ENCODE data around the gene MGMT.

The MGMT gene

GRCh38 chr10:129528376-129528978 is 61.4 kb downstream of the MGMT start:
- Histone ChIP-seq H3F3A (ENCODE audit: insufficient read depth, low read length) (no peaks in the 10 kb centered on the region), H3K9ac (ENCODE audit: low read length) (no peak overlapping the region), H3K27ac (ENCODE audit: low read depth, low read length, poor library complexity, severe bottlenecking) (no peak overlapping the region), H3K4me2 (ENCODE audit: low read length) (no peak overlapping the region), H3K4me1 (ENCODE audit: insufficient read depth, low read length, severe bottlenecking) (peaks cover 68% of the 10 kb centered on the region), H3K9me3 (ENCODE audit: low read length) (no peaks in the 10 kb centered on the region), H4K20me1 (ENCODE audit: insufficient read depth, low read length) (no peaks in the 10 kb centered on the region), H3K9me2 (ENCODE audit: low read depth, low read length) (no peaks in the 10 kb centered on the region), H3K79me2 (ENCODE audit: insufficient read depth, low read length) (no peaks in the 10 kb centered on the region), H3K36me3 (ENCODE audit: insufficient read depth, low read length) (no peaks in the 10 kb centered on the region), H3K27me3 (ENCODE audit: insufficient read depth, low read length) (no peaks in the 10 kb centered on the region), H2AFZ (ENCODE audit: low read length) (no peak overlapping the region), H3K4me3 (ENCODE audit: low read depth, low read length, poor library complexity, severe bottlenecking) (no peak overlapping the region)
- TF ChIP-seq CTCF (IDR thresholded peaks at IDR 0.05; ENCODE audit: low read length) (no peak), EZH2 (IDR thresholded peaks at IDR 0.05; ENCODE audit: borderline replicate concordance, low read length) (no peak)

- no peak overlapping the region for H3K4me3 ChIP-seq (ENCODE audit: low read depth, low read length, poor library complexity, severe bottlenecking)
These were observed 63.5 kb downstream of the MGMT start for GRCh38 chr10:129530581-129530980.

DNA sequence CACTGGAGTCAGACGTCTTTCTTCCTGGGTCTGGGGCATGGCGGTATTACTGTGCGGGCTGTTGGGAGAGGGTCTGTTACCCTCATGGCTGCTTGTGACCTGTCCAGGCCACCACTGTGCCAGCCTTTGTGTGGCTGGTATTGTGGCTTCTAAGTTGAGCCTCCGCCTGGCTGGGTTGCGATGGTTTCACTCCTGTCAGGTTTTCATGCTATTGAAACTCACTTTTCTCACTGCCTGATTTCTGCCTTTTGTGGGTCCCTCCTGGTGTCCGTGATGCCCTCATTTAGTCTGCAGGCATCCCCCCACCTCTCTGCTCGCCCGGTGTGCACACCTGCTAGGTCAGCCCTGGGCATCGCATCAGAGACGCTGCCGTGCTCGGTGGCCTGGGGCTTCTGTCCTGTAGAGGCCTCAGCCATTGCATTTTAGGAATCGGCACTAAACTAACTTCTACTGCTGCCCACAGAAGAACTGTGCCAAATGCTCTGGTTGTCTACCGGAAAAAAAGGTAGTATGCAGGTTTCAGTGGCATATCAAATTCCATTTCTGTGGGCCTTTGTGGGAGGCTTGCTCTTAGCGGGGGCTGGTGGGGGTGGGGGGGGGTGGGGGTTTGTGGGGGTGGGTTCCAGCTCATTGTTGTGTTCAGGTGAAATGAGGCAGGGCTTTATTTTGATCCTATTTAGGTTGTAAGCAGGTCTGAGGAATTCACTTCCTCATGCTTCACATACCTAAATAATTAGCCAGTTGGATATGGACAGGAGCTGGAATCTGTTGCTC is 64.3 kb downstream of the MGMT start:
- no peak for TF ChIP-seq CTCF (IDR thresholded peaks at IDR 0.05; ENCODE audit: low read length)
- no peak for TF ChIP-seq EZH2 (IDR thresholded peaks at IDR 0.05; ENCODE audit: borderline replicate concordance, low read length)
- H4K20me1 ChIP-seq (ENCODE audit: insufficient read depth, low read length): no peaks in the 10 kb centered on the region
- no peaks in the 10 kb centered on the region for H3K79me2 ChIP-seq (ENCODE audit: insufficient read depth, low read length)
- no peak overlapping the region for H2AFZ ChIP-seq (ENCODE audit: low read length)
- no peaks in the 10 kb centered on the region for H3K27me3 ChIP-seq (ENCODE audit: insufficient read depth, low read length)
- no peak overlapping the region for H3K4me3 ChIP-seq (ENCODE audit: low read depth, low read length, poor library complexity, severe bottlenecking)
- H3K9me2 ChIP-seq (ENCODE audit: low read depth, low read length): no peaks in the 10 kb centered on the region
- no peaks in the 10 kb centered on the region for H3F3A ChIP-seq (ENCODE audit: insufficient read depth, low read length)
- H3K4me1 ChIP-seq (ENCODE audit: insufficient read depth, low read length, severe bottlenecking): peaks cover 39% of the 10 kb centered on the region
- no peaks in the 10 kb centered on the region for H3K9me3 ChIP-seq (ENCODE audit: low read length)
- H3K27ac ChIP-seq (ENCODE audit: low read depth, low read length, poor library complexity, severe bottlenecking): peak overlapping the region; percentile 73
- peaks cover 7% of the 10 kb centered on the region; the same call in 1 of the 2 replicates for H3K36me3 ChIP-seq (ENCODE audit: insufficient read depth, low read length)
- H3K4me2 ChIP-seq (ENCODE audit: low read length): peak overlapping the region; percentile 35; the same call in 1 of the 2 replicates
- no peak overlapping the region; the same call in 1 of the 2 replicates for H3K9ac ChIP-seq (ENCODE audit: low read length)

More at GRCh38 chr10:129530581-129530980, 63.5 kb downstream of the MGMT start:
- Histone ChIP-seq H3F3A (ENCODE audit: insufficient read depth, low read length) (no peaks in the 10 kb centered on the region), H3K27ac (ENCODE audit: low read depth, low read length, poor library complexity, severe bottlenecking) (peak overlapping the region; percentile 67), H3K27me3 (ENCODE audit: insufficient read depth, low read length) (no peaks in the 10 kb centered on the region), H3K79me2 (ENCODE audit: insufficient read depth, low read length) (no peaks in the 10 kb centered on the region), H3K9ac (ENCODE audit: low read length) (no peak overlapping the region; the same call in 1 of the 2 replicates), H3K4me1 (ENCODE audit: insufficient read depth, low read length, severe bottlenecking) (peaks cover 47% of the 10 kb centered on the region), H4K20me1 (ENCODE audit: insufficient read depth, low read length) (no peaks in the 10 kb centered on the region), H3K9me3 (ENCODE audit: low read length) (no peaks in the 10 kb centered on the region), H3K4me2 (ENCODE audit: low read length) (no peak overlapping the region; the same call in 1 of the 2 replicates), H3K36me3 (ENCODE audit: insufficient read depth, low read length) (no peaks in the 10 kb centered on the region), H3K9me2 (ENCODE audit: low read depth, low read length) (no peaks in the 10 kb centered on the region), H2AFZ (ENCODE audit: low read length) (no peak overlapping the region)
- TF ChIP-seq EZH2 (IDR thresholded peaks at IDR 0.05; ENCODE audit: borderline replicate concordance, low read length) (no peak), CTCF (IDR thresholded peaks at IDR 0.05; ENCODE audit: low read length) (no peak)

Measured in OCI-LY1 (cell line).